HG02885 (cell line): ENCODE measurements around the gene CREBBP.

Experiments
- ATAC-seq: cut with Tn5 transposase; IDR thresholded peaks from one replicate; pipeline ENCODE4 v1.9.1; 2021; ENCODE audit warnings: mild to moderate bottlenecking; ENCODE audit not compliant: unreplicated experiment, poor library complexity

The CREBBP gene

GRCh38 chr16:3800477-3801270 is 79.8 kb downstream of the CREBBP start:
- ATAC-seq = no peak

GRCh38 chr16:3800019-3800418 is 80.5 kb downstream of the CREBBP start:
- no peak for ATAC-seq

- no peak for ATAC-seq
Observed at GRCh38 chr16:3799354-3799753, 81.2 kb downstream of the CREBBP start.

GRCh38 chr16:3798838-3799237 is 81.7 kb downstream of the CREBBP start:
- no peak for ATAC-seq

GRCh38 chr16:3797904-3798811 is 82.4 kb downstream of the CREBBP start:
- ATAC-seq = peak; percentile 43

- ATAC-seq = no peak
Observed at GRCh38 chr16:3797473-3797872, 83.0 kb downstream of the CREBBP start.

GRCh38 chr16:3793161-3793576 is 87.3 kb downstream of the CREBBP start:
- ATAC-seq = no peak

- ATAC-seq = no peak
Observed at GRCh38 chr16:3792472-3793012, 88.0 kb downstream of the CREBBP start.

- ATAC-seq = no peak
Observed at GRCh38 chr16:3791701-3792100, 88.8 kb downstream of the CREBBP start.

GRCh38 chr16:3789375-3790099 is 91.0 kb downstream of the CREBBP start:
- no peak for ATAC-seq

- ATAC-seq = no peak
Observed at GRCh38 chr16:3788711-3789374, 91.7 kb downstream of the CREBBP start.

GRCh38 chr16:3787924-3788661 is 92.4 kb downstream of the CREBBP start:
- no peak for ATAC-seq

- ATAC-seq = no peak
Observed at GRCh38 chr16:3785413-3785812, 95.1 kb downstream of the CREBBP start.

- ATAC-seq = no peak
Observed at GRCh38 chr16:3783516-3783915, 97.0 kb downstream of the CREBBP start.

- no peak for ATAC-seq
Observed at GRCh38 chr16:3782566-3782965, 97.9 kb downstream of the CREBBP start.

GRCh38 chr16:3781421-3781820 is 99.1 kb downstream of the CREBBP start:
- ATAC-seq = no peak

- no peak for ATAC-seq
Observed at GRCh38 chr16:3780570-3780969, 99.9 kb downstream of the CREBBP start.

GRCh38 chr16:3776316-3776715 is 104.2 kb downstream of the CREBBP start:
- no peak for ATAC-seq

- no peak for ATAC-seq
Observed at GRCh38 chr16:3774819-3775218, 105.7 kb downstream of the CREBBP start.
